ENCODE measurements around the gene BLID. TPM values are rescaled to one million over a fixed set of nuclear protein-coding genes. Genes with fewer than 3 reads are reported as not detected.
A peak's percentile ranks its signal among the peaks of the same experiment; 100 is the strongest.

The BLID gene
- total RNA-seq, 1 donor from 2014 or later = not detected

- H4K20me1 ChIP-seq (ENCODE audit: low read depth) = no peaks in the 10 kb centered on the region
- Mint-ChIP-seq H3K27ac (peak overlapping the region; percentile 70), H3K4me1 (peaks cover 14% of the 10 kb centered on the region), H3K9me3 (no peaks in the 10 kb centered on the region), H3K4me3 (no peak overlapping the region), H3K36me3 (peaks cover 14% of the 10 kb centered on the region), H3K27me3 (ENCODE audit: insufficient read depth, low read depth) (no peaks in the 10 kb centered on the region)
- TF ChIP-seq EZH2phosphoT487 (IDR thresholded peaks at IDR 0.05) (no peak), EZH2 (IDR thresholded peaks at IDR 0.05) (no peak), CTCF (IDR thresholded peaks at IDR 0.05) (no peak)
- H3K36me3 ChIP-seq = no peaks in the 10 kb centered on the region
- H3K9ac ChIP-seq = no peak overlapping the region
- no peaks in the 10 kb centered on the region for H3F3A ChIP-seq (ENCODE audit: low read depth)
- H3K4me1 ChIP-seq = peaks cover 14% of the 10 kb centered on the region
- H3K9me3 ChIP-seq (ENCODE audit: low read depth) = no peaks in the 10 kb centered on the region
- no peaks in the 10 kb centered on the region for H3K79me2 ChIP-seq (ENCODE audit: low read depth)
- H3K27me3 ChIP-seq = no peaks in the 10 kb centered on the region
- no peak overlapping the region for H3K4me3 ChIP-seq
- DNase-seq (ENCODE audit: low spot score) = no peak
- H2AFZ ChIP-seq (replicated peaks) = no peak overlapping the region
- H3K27ac ChIP-seq = no peak overlapping the region
- peak overlapping the region; percentile 28 for H3K4me2 ChIP-seq
Observed at GRCh38 chr11:122085264-122085663, 30.8 kb downstream of the BLID start.

GRCh38 chr11:122082205-122082604 lies 33.8 kb downstream of the BLID start:
- TF ChIP-seq CTCF (IDR thresholded peaks at IDR 0.05) = no peak
- TF ChIP-seq EZH2phosphoT487 (IDR thresholded peaks at IDR 0.05) = no peak
- TF ChIP-seq EZH2 (IDR thresholded peaks at IDR 0.05) = no peak
- H3K9me3 Mint-ChIP-seq = no peaks in the 10 kb centered on the region
- no peak overlapping the region for H3K9ac ChIP-seq

GRCh38 chr11:122081073-122081472 lies 34.9 kb downstream of the BLID start:
- Mint-ChIP-seq H3K36me3 (no peaks in the 10 kb centered on the region), H3K4me1 (peaks cover 12% of the 10 kb centered on the region), H3K9me3 (no peaks in the 10 kb centered on the region), H3K4me3 (no peak overlapping the region), H3K27me3 (ENCODE audit: insufficient read depth, low read depth) (no peaks in the 10 kb centered on the region), H3K27ac (no peak overlapping the region)
- H3F3A ChIP-seq (ENCODE audit: low read depth) = no peaks in the 10 kb centered on the region
- peaks cover 21% of the 10 kb centered on the region for H3K4me1 ChIP-seq
- H3K79me2 ChIP-seq (ENCODE audit: low read depth) = no peaks in the 10 kb centered on the region
- no peaks in the 10 kb centered on the region for H3K9me3 ChIP-seq (ENCODE audit: low read depth)
- H3K9ac ChIP-seq = no peak overlapping the region
- no peak overlapping the region for H2AFZ ChIP-seq (replicated peaks)
- DNase-seq (ENCODE audit: low spot score) = no peak
- H3K36me3 ChIP-seq = no peaks in the 10 kb centered on the region
- no peaks in the 10 kb centered on the region for H4K20me1 ChIP-seq (ENCODE audit: low read depth)
- no peak overlapping the region for H3K27ac ChIP-seq
- H3K4me3 ChIP-seq = no peak overlapping the region
- no peak for TF ChIP-seq CTCF (IDR thresholded peaks at IDR 0.05)
- no peak for TF ChIP-seq EZH2 (IDR thresholded peaks at IDR 0.05)
- TF ChIP-seq EZH2phosphoT487 (IDR thresholded peaks at IDR 0.05) = no peak
- no peaks in the 10 kb centered on the region for H3K27me3 ChIP-seq
- H3K4me2 ChIP-seq = no peak overlapping the region

More at GRCh38 chr11:122082205-122082604, 33.8 kb downstream of the BLID start:
- Histone ChIP-seq H3K27ac (no peak overlapping the region), H2AFZ (replicated peaks) (no peak overlapping the region), H3K4me2 (no peak overlapping the region), H3K4me3 (no peak overlapping the region), H3K27me3 (no peaks in the 10 kb centered on the region), H3F3A (ENCODE audit: low read depth) (no peaks in the 10 kb centered on the region), H3K9me3 (ENCODE audit: low read depth) (no peaks in the 10 kb centered on the region), H3K79me2 (ENCODE audit: low read depth) (no peaks in the 10 kb centered on the region), H3K4me1 (peaks cover 24% of the 10 kb centered on the region), H4K20me1 (ENCODE audit: low read depth) (no peaks in the 10 kb centered on the region), H3K36me3 (no peaks in the 10 kb centered on the region)
- no peak for DNase-seq (ENCODE audit: low spot score)
- Mint-ChIP-seq H3K4me3 (no peak overlapping the region), H3K27me3 (ENCODE audit: insufficient read depth, low read depth) (no peaks in the 10 kb centered on the region), H3K27ac (no peak overlapping the region), H3K36me3 (no peaks in the 10 kb centered on the region), H3K4me1 (peaks cover 17% of the 10 kb centered on the region)
